T-helper 1 cell treated with Interleukin-12 subunit alpha and Interleukin-12 subunit beta and Interleukin-4 antibody, amounts not matched to agents 30 μg/mL and 1 μg/mL, for 36 hours (primary cell): ENCODE results near the gene SRGAP1.

Source experiments
- H3K27ac Mint-ChIP-seq: one replicate; pipeline ENCODE4 v1.8.0; 2021; ENCODE audit warnings: mild to moderate bottlenecking, mixed read lengths
- H3K27me3 Mint-ChIP-seq: one replicate; pipeline ENCODE4 v1.8.0; 2021; ENCODE audit warnings: low read depth, mixed read lengths
- H3K36me3 Mint-ChIP-seq: one replicate; pipeline ENCODE4 v1.8.0; 2021; ENCODE audit warnings: low read depth, mixed read lengths
- H3K4me1 Mint-ChIP-seq: one replicate; pipeline ENCODE4 v1.8.0; 2021; ENCODE audit warnings: low read depth, mixed read lengths
- H3K4me3 Mint-ChIP-seq: one replicate; pipeline ENCODE4 v1.8.0; 2021; ENCODE audit warnings: mild to moderate bottlenecking, moderate library complexity, mixed read lengths
- H3K9me3 Mint-ChIP-seq: one replicate; pipeline ENCODE4 v1.8.0; 2021; ENCODE audit warnings: mixed read lengths

The SRGAP1 gene

DNA sequence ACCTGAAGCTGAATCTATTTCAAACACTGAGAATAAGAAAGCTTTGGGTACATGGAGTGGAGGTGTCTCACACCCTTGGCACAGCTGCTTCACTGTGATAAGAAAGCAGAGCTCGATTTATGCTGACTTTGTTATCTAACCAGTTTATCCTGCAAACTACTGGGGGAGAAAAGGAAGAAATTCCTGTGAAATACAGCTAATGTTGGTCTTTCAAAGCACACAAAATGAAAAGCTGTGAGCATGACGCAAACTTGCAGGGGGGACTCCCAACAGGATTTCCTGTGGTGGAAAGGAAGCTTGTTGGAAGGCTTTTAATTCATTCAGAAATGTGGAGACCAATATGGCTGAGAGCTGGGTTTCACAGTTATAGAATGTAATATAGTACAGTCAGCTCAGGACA is 53.4 kb downstream of the SRGAP1 start:
- H3K36me3 Mint-ChIP-seq: no peaks in the 10 kb centered on the region
- H3K4me3 Mint-ChIP-seq: no peak overlapping the region
- peaks cover 10% of the 10 kb centered on the region for H3K27me3 Mint-ChIP-seq
- H3K27ac Mint-ChIP-seq: no peak overlapping the region
- H3K9me3 Mint-ChIP-seq: no peaks in the 10 kb centered on the region
- no peaks in the 10 kb centered on the region for H3K4me1 Mint-ChIP-seq

DNA sequence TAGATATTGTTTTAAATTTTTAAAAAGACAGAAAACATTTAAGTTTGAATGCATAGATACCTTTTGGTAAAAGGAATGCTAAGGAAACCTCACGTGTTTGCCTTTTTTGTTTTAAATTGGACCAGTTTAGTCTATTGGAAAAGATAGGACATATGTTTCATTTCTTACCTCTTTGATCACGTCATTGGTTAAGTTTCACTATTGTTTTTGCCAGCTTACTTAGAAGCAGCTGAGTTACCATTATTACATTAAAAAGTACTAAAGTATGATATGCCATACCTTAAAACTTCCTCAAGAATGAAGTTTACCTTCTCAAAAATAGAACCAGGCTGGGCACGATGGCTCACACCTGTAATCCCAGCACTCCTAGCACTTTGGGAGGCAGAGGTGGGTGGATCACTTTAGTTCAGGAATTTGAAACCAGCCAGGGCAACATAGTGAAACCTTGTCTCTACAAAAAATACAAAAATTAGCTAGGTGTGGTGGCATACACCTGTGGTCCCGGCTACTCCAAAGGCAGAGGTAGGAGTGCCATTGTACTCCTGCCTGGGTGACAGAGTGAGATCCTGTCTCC is 54.4 kb downstream of the SRGAP1 start:
- no peaks in the 10 kb centered on the region for H3K36me3 Mint-ChIP-seq
- no peak overlapping the region for H3K27ac Mint-ChIP-seq
- H3K9me3 Mint-ChIP-seq: no peaks in the 10 kb centered on the region
- peaks cover 10% of the 10 kb centered on the region for H3K27me3 Mint-ChIP-seq
- H3K4me3 Mint-ChIP-seq: no peak overlapping the region
- no peaks in the 10 kb centered on the region for H3K4me1 Mint-ChIP-seq

DNA sequence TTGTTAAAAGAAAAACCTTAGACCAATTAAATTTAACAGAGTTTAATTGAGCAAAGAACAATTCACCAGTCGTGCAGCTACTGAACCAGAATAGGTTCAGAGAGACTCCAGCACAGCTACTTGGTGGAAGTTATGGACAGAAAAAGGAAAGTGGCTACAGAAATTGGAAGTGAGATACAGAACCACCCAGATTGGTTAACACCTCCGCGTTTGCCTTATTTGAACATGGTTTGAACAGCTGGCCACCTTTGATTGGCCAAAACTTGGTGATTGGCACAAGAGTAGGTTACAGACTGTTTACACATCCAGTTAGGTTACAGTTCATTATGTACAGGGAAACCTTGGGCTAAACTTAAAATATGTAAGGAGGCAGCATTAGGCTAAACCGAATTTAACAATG is 54.9 kb downstream of the SRGAP1 start:
- no peaks in the 10 kb centered on the region for H3K9me3 Mint-ChIP-seq
- no peak overlapping the region for H3K27ac Mint-ChIP-seq
- H3K4me3 Mint-ChIP-seq: no peak overlapping the region
- peaks cover 10% of the 10 kb centered on the region for H3K27me3 Mint-ChIP-seq
- no peaks in the 10 kb centered on the region for H3K4me1 Mint-ChIP-seq
- no peaks in the 10 kb centered on the region for H3K36me3 Mint-ChIP-seq

GRCh38 chr12:63900922-63901793 is 56.7 kb downstream of the SRGAP1 start:
- H3K36me3 Mint-ChIP-seq: no peaks in the 10 kb centered on the region
- H3K4me3 Mint-ChIP-seq: no peak overlapping the region
- H3K27me3 Mint-ChIP-seq: peaks cover 10% of the 10 kb centered on the region
- H3K4me1 Mint-ChIP-seq: no peaks in the 10 kb centered on the region
- H3K9me3 Mint-ChIP-seq: no peaks in the 10 kb centered on the region
- H3K27ac Mint-ChIP-seq: no peak overlapping the region

- no peaks in the 10 kb centered on the region for H3K36me3 Mint-ChIP-seq
- H3K4me3 Mint-ChIP-seq: no peak overlapping the region
- H3K27me3 Mint-ChIP-seq: no peaks in the 10 kb centered on the region
- H3K9me3 Mint-ChIP-seq: no peaks in the 10 kb centered on the region
- H3K27ac Mint-ChIP-seq: no peak overlapping the region
- H3K4me1 Mint-ChIP-seq: no peaks in the 10 kb centered on the region
Measured at GRCh38 chr12:63904653-63905052, 60.2 kb downstream of the SRGAP1 start.

GRCh38 chr12:63905544-63905943 is 61.0 kb downstream of the SRGAP1 start:
- H3K4me1 Mint-ChIP-seq: no peaks in the 10 kb centered on the region
- no peaks in the 10 kb centered on the region for H3K9me3 Mint-ChIP-seq
- H3K27ac Mint-ChIP-seq: no peak overlapping the region

DNA sequence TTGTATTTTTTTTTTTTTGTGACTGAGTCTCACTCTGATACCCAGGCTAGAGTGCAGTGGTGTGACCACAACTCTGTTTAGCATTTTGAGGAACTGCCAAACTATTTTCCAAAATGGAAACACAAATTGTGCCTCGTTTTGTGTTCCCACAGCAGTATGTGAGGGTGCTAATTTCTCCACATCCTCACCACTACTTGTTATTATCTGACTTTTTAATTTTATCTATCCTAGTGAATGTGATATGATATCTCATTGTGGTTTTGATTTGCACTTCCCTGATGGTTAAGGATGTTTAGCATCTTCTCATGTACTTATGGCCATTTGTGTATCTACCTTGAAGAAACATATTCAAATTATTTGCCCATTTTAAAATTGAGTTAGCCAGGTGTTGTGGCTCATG is 62.4 kb downstream of the SRGAP1 start:
- Mint-ChIP-seq H3K4me3 (no peak overlapping the region), H3K27ac (no peak overlapping the region), H3K9me3 (no peaks in the 10 kb centered on the region), H3K36me3 (no peaks in the 10 kb centered on the region), H3K4me1 (no peaks in the 10 kb centered on the region), H3K27me3 (no peaks in the 10 kb centered on the region)

More at GRCh38 chr12:63905544-63905943, 61.0 kb downstream of the SRGAP1 start:
- H3K27me3 Mint-ChIP-seq: no peaks in the 10 kb centered on the region
- no peaks in the 10 kb centered on the region for H3K36me3 Mint-ChIP-seq
- no peak overlapping the region for H3K4me3 Mint-ChIP-seq

GRCh38 chr12:63907561-63907960 is 63.1 kb downstream of the SRGAP1 start:
- H3K27ac Mint-ChIP-seq: no peak overlapping the region
- H3K36me3 Mint-ChIP-seq: no peaks in the 10 kb centered on the region
- H3K4me1 Mint-ChIP-seq: no peaks in the 10 kb centered on the region
- no peaks in the 10 kb centered on the region for H3K9me3 Mint-ChIP-seq
- H3K27me3 Mint-ChIP-seq: no peaks in the 10 kb centered on the region
- no peak overlapping the region for H3K4me3 Mint-ChIP-seq

DNA sequence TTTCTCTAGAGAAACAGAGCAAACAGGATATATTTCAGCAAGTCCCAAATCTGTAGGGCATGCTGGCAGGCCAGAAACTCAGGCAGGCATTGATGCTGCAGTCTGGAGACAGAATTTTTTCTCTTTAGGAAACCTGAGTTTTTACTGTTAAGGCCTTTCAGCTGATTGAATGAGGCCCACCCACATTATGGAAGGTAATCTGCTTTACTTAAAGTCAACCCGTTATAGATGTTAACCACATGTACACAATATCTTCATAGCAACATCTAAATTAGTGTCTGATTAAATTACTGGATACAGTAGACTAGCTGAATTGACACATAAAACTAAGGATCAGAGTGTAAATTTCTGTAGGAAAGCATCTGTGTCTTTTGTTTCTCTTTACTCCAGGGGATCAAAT is 65.2 kb downstream of the SRGAP1 start:
- no peaks in the 10 kb centered on the region for H3K9me3 Mint-ChIP-seq
- no peaks in the 10 kb centered on the region for H3K36me3 Mint-ChIP-seq
- H3K4me1 Mint-ChIP-seq: no peaks in the 10 kb centered on the region
- H3K27ac Mint-ChIP-seq: no peak overlapping the region
- no peaks in the 10 kb centered on the region for H3K27me3 Mint-ChIP-seq
- no peak overlapping the region for H3K4me3 Mint-ChIP-seq

- Mint-ChIP-seq H3K27me3 (no peaks in the 10 kb centered on the region), H3K36me3 (no peaks in the 10 kb centered on the region), H3K4me1 (no peaks in the 10 kb centered on the region), H3K9me3 (no peaks in the 10 kb centered on the region), H3K27ac (no peak overlapping the region), H3K4me3 (no peak overlapping the region)
Measured at GRCh38 chr12:63911341-63911740, 66.8 kb downstream of the SRGAP1 start.

DNA sequence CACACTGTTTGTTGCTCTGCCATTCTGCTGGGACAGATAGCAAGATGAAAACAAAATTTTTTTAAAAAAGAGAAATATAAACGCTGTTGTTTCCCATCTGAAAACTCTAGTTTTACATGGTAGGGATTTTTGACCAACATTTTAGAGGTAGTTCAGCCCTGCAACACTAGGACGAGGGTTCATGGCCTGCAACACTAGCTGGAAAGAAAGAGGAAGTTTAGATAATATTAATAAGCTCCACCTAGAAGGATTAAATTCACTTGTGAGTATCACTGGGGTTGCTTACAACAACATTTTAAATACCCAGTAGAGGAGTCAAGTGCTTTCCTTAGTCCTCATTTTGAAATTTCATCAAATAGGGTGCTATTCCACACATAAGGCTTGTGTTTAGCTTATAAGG is 68.2 kb downstream of the SRGAP1 start:
- Mint-ChIP-seq H3K9me3 (no peaks in the 10 kb centered on the region), H3K36me3 (no peaks in the 10 kb centered on the region), H3K27ac (no peak overlapping the region), H3K4me1 (no peaks in the 10 kb centered on the region), H3K4me3 (no peak overlapping the region), H3K27me3 (no peaks in the 10 kb centered on the region)

DNA sequence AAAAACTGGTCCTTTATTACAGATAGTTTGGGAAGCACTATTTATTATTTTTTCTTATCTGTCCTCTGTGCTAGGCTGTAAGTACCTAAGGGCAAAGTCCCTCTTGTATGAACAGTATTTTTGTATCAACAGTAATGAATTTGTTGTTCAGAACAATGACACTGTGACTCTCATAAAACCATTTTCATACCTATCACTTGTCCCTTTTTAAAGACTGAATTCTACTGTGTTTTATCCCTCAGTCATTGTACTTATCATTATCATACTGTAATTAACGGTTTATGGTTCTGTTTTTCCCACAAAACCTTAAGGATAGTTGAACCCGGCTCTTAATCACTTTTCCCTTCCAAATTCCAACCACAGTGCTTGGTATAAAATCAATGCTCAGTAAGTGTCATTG is 69.4 kb downstream of the SRGAP1 start:
- H3K27me3 Mint-ChIP-seq: no peaks in the 10 kb centered on the region
- H3K36me3 Mint-ChIP-seq: no peaks in the 10 kb centered on the region
- H3K9me3 Mint-ChIP-seq: no peaks in the 10 kb centered on the region
- no peak overlapping the region for H3K27ac Mint-ChIP-seq
- no peak overlapping the region for H3K4me3 Mint-ChIP-seq
- H3K4me1 Mint-ChIP-seq: no peaks in the 10 kb centered on the region

DNA sequence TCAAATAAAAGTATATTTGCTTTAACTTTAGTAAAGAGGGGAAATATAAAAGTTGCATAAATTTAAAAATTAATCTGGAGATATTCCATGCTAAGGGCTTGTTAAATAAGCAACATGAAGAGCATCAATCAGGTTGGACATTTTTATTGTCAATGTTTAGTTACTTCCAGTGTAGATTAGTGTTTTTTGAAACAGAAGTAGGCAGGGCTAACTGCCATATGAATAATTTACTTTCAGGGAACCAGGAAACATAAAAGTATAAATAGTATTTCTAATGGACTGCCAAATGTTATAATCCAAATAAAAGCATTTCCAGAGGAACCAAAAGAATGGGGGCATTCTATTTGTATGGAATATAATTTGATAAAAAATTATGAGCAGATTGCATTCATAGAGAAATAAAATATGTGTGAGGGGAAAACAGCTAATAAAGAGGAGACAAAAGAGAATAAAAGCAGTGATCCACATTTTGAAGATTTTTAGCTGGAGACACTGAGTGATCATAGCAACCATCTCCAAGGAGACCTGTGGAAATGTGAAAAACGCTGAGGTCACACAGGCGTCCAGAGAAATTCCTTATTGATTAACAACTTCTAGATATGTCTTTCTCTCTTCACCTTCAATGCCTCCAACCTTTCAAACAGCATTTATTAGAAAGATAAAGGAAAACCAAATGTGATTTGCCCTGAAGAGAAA is 70.8 kb downstream of the SRGAP1 start:
- H3K4me1 Mint-ChIP-seq: no peaks in the 10 kb centered on the region
- H3K27me3 Mint-ChIP-seq: no peaks in the 10 kb centered on the region
- H3K27ac Mint-ChIP-seq: no peak overlapping the region
- no peaks in the 10 kb centered on the region for H3K36me3 Mint-ChIP-seq
- no peak overlapping the region for H3K4me3 Mint-ChIP-seq
- no peaks in the 10 kb centered on the region for H3K9me3 Mint-ChIP-seq

DNA sequence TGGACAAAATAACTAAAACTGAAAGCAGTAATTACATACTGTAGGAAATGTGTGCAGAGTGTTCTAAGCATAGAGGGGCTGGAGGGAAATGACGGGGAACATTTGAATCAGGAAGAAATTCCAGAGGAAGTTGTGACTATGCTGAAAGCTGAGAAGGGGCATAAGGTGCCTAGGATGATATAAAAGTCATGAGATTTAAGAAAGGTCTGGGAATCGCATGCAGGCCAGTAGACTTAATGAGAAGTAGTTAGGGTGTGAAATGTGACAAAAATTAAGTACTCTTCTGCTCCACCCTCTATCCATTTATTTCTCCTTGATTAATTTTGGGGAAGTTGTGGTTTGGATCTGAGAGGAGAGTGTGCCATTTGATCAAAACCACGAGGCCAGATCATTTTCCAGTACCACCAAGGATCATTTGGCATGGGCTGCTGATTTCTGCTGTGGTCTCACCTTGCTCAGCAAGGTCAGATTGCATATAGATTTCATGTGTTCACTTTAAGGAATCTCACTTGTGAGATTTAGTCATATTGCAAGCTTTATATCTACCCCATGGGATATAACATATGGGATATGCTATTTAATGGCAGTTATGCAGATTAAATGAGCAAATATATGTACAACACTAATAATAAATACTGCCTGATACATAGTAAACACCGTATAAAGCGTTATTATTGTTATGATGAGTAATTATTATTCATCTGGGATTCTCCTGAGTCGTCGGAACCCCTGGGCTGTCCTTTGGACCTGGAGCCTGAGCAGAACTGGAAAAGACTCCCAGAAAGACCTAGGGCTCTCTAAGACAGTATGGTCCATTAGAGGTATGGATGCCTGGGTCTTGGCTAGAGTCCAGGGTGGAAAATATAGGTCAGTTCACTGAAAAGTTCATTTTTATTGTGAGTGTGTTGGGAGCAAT is 72.3 kb downstream of the SRGAP1 start:
- no peaks in the 10 kb centered on the region for H3K4me1 Mint-ChIP-seq
- no peak overlapping the region for H3K4me3 Mint-ChIP-seq
- H3K36me3 Mint-ChIP-seq: no peaks in the 10 kb centered on the region
- H3K9me3 Mint-ChIP-seq: no peaks in the 10 kb centered on the region
- no peaks in the 10 kb centered on the region for H3K27me3 Mint-ChIP-seq
- no peak overlapping the region for H3K27ac Mint-ChIP-seq
